Lower leg skin (tissue), 3 donors: ENCODE data around the gene UBASH3A.
"Not testable (repeated sequence)": the region's sequence is repeated elsewhere in the genome, so short reads cannot be mapped to it uniquely, and the experiment has no call there.

Experiments
- CTCF ChIP-seq, 3 donors: fragments of 450-650 bp; IDR thresholded peaks; one replicate each; pipeline ENCODE4 v1.5.1; 2016; ENCODE audit warnings: antibody characterized with exemption in 3 of 3, mild to moderate bottlenecking in 3 of 3, moderate library complexity in 2 of 3
- POLR2A ChIP-seq, 2 donors: fragments of 450-650 bp; IDR thresholded peaks; one replicate each; pipeline ENCODE4 v1.6.1; 2016 to 2017; ENCODE audit warnings: antibody characterized with exemption in 2 of 2, mild to moderate bottlenecking in 1 of 2, moderate library complexity in 1 of 2

GRCh38 chr21:42469726-42470125 is 66.0 kb downstream of the UBASH3A start:
- not testable (repeated sequence) for TF ChIP-seq POLR2A, CTCF (IDR thresholded peaks at IDR 0.05)
